Activated T-cell treated with anti-CD3 and anti-CD28 coated beads for 1 hour (primary cell): Measurements from ENCODE around the gene FRMPD2.
"Not testable (repeated sequence)": the region's sequence is repeated elsewhere in the genome, so short reads cannot be mapped to it uniquely, and the experiment has no call there.

Source experiments
- DNase-seq: peaks from one replicate; pipeline ENCODE4 v3.0.0-alpha.2; 2020; ENCODE audit warnings: low read depth

Gene FRMPD2

DNA sequence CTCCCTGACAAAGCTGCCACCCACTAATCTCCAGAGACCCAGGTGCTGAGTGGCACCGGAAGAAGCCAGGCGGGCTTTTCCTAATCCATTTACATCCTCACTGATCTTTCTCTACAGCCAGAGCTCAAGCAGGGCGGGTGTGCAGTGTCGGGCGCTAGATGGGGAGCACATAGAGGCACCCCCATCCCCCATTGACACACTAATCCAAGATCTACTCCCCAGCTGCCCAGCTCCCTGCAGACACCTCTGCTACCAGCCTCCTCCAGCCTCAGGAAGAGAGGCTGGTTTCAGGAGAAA, 22.2 kb downstream of the FRMPD2 start:
- DNase-seq: no peak

- DNase-seq: no peak
These were observed 22.8 kb downstream of the FRMPD2 start for GRCh38 chr10:48251525-48252353.

DNA sequence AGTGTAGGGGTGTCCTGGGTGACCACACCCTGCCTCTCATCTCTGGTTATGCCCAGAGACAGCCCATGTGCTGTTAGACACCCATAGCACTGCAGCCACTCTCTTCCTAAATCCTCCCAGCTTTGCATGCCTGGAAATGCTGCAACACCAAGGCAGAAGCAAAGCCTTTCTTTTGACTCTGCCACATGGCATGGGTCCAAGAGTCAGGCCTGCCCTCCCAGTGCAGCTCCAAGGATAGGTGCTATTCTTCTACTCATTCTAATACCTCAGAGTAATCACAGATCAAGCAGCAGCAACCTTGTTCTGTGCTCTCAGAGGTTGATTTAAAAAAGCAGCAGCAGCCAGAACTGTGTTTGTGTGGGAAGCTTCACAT, 23.4 kb downstream of the FRMPD2 start:
- no peak for DNase-seq

- DNase-seq: no peak
These were observed 24.6 kb downstream of the FRMPD2 start for GRCh38 chr10:48249763-48250351.

GRCh38 chr10:48249004-48249762, 25.3 kb downstream of the FRMPD2 start:
- no peak for DNase-seq

- DNase-seq: no peak
These were observed 26.0 kb downstream of the FRMPD2 start for GRCh38 chr10:48248462-48248861.

DNA sequence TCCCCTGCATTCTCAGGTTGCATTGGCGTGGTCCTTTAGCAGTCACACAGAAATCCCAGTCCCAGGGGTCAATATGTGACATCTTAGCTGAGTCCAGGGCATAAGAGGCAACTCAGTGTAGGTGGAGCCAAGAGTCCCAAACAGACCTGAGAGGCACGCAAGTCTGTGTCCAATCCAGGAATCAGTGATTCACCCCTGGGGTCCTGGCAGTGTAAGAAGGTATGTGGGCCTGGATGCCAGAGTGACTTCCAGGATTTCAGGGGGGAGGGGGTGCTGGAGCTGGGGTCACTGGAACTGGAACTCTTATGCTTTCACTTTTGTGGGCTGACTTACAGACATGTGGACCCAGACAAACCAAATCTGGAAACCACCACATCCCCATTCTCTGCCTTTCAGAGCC, 26.8 kb downstream of the FRMPD2 start:
- DNase-seq: no peak

GRCh38 chr10:48246501-48246900, 28.0 kb downstream of the FRMPD2 start:
- no peak for DNase-seq

GRCh38 chr10:48245977-48246376, 28.5 kb downstream of the FRMPD2 start:
- DNase-seq: no peak

DNA sequence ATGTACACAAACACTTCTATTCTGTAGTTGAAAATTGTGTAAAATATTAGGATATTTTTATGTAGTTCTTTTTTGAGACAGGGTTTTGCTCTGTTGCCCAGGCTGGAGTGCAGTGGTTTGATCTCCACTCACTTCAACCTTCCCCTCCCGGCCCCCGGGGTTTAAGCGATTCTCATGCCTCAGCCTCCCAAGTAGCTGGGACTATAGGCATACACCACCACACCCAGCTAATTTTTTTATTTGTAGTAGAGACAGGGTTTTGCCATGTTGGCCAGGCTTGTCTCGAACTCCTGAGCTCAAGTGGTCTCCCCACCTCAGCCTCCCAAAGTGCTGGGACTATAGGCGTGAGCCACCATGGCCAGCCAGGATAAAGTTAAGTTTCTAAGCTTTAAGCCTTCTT, 30.6 kb downstream of the FRMPD2 start:
- not testable (repeated sequence) for DNase-seq

GRCh38 chr10:48243487-48243886, 31.0 kb downstream of the FRMPD2 start:
- no peak for DNase-seq

DNA sequence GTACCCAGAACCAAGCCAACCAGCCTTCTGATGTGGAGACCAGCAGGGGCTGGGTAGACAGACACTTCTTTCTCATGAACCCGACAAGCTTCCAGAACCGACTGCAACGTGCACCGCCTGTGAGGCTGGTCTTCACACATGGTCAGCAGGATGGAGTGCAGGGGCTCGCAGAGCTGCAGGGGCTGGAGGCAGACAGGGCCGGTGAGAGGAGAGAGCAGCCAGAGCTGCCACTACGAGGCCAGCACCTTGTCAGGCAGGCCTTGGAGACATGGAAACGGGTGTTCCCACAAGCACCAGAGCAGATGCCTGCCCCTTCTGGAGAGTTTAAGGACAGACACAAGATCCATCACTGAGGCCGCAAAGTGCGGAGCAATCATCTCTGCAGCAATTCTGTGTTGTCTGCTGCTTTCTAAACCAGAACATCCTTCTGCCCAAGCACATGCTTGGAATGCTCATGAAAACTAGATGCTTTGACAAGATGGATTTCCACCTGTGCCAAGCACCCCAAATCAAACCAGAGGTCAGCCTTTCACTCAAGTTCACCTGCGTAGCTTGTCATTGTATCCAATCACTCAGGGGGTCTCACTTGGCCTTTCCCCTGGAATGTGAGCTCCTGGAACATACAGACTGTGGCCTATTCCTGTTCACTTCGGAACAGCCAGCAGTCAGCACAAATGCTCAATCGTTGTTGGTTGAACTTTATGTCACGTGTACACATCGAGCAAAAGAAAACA, 32.2 kb downstream of the FRMPD2 start:
- DNase-seq: no peak

- no peak for DNase-seq
These were observed 33.2 kb downstream of the FRMPD2 start for GRCh38 chr10:48241332-48241731.

- no peak for DNase-seq
These were observed 34.3 kb downstream of the FRMPD2 start for GRCh38 chr10:48240196-48240595.

DNA sequence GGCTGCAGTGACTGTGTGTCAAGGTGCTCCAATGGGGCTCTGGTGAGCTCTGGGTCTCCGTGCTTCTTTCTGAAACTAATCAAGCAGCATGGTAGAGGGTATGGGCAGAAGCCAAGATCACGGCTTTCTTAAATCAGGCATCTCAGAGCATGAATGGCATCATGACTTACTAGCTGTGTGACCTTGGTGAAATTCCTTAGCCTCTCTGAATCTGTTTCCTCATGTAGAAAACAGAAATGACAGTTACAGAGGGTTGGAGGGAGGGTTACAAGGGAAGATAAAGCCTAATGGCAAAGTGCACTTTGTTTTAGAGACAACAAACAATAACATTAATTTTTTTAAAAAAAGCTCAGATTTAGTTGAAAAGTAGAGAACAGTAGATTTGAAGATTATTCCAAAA, 34.9 kb downstream of the FRMPD2 start:
- no peak for DNase-seq

- DNase-seq: no peak
These were observed 35.5 kb downstream of the FRMPD2 start for GRCh38 chr10:48238826-48239520.

DNA sequence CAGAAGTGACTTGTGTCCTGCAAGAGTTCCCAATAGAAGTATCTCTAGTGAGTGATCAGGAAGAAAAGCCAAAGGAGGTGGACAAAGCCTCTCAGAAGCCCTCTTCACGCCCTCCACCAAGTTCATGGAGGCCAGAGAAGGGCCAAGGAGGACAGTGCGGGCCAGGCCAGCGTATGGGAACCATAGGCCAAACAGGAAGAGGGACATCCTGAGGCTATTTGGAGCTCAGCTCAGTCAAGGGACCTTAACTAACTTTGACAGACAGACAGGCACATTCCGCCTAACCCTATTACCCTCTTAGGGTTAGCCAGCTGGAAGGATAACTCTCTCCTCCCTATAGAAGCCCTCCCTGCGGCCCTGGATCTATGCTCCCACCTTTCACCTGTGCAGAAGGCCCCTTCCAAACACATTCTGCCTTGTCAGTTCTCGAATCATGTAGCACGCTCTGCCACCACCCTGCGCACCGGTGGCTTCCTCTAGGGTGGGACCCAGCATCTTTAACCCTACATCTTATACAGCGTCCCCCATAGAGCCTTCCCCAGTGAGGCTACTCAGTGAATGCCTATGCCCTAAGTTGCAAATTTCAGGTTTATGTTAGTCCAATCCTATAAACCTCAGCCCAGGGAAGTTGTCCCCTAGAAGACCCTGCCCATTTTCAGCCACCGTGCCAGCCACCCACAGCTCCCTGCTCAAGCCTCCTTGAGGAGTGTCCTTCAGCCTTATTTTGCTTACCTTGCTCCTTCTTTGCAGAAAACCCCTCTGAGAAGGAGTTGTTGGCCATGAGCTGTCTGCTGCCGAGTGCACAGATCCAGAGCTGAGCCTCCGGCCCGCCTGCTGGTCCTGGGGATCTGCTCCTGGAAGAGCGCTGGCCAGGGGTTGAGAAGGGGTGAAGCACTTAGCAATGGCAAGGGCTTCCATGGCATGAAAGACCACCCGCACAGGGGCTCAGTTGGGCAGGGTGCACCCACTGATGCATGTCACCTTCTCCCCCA, 36.9 kb downstream of the FRMPD2 start:
- no peak for DNase-seq

DNA sequence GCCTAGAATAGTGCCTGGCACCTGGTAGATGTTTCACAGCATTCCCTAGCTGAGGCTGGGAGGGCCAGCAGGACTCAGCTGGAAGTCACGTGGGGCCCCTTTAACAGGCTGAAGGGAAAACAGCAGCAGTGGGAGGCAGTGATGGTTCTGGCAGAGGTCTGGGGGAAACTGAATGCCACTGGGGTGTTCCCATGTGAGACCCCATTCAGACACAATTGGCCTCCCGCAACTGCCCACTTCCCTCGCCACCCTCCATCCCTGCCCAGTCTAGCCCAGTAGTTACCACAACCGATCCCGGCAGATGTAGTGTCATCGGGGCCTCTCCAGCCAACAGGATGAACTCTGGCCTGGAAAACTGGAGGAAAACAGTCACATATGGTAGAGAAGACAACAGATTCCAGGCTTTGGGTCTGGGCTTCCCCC, 38.3 kb downstream of the FRMPD2 start:
- no peak for DNase-seq

DNA sequence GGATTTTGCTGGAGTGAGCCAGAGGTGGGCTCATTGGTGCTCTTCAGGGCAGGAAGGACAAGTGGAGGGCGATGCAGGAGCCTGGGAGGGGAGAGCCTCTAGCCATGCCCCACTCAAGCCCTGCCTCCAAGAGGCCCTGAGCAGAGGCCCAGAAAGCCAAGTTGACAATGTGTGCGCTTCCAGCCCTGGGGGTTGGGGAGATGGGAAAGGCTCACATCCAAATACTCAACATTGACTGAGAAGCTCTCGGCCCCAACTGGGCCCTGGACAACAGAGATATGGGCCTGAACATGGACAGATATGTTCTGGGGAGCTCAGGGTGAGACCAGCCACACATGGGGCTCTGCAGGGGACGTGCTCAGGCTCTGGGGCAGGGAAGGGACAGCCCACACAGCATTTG, 39.0 kb downstream of the FRMPD2 start:
- no peak for DNase-seq

DNA sequence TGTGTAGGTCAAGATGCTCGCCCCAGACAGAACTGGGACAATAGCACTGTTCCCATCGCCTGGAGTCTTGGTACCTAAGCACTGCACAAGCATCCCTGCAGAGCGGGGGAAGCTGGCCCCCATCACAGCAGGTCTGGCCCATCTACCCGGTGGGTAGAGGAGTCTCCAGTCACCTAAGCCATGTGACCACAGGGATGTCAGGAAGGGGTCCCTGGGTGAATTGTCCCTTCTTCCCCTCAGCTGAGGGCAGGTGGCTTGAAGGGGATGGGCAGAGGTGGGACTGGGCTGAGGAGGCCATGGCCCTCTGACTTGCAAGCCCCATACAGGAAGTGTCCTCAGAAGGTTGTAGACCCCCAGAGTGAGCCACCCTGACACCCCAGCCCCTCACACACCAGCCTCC, 39.7 kb downstream of the FRMPD2 start:
- no peak for DNase-seq

DNA sequence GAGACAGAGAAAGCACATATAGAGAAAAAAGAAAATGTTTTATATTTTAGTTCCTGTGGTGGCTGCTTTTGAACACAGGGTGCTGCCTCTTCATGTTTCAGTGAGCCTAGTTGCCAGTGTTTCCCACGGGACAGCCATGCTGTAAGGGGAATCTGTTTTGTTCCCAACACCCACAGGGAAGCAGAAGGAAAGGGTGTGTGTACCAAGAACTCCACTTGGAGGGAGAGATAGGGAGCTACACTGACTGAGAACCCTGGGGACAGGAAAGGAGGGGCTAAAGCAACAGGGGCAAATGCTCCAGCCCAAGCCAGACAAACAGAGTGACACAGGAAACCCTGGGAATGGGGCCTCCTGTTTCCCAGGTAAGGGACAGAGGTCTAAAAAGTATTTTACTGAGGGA, 40.2 kb downstream of the FRMPD2 start:
- DNase-seq: no peak
